H1 (cell line): Measurements from ENCODE around the gene ARFRP1.

Experiments used
- KDM5A ChIP-seq: fragments of 200-600 bp; IDR thresholded peaks from 2 replicates; pipeline ENCODE4 v1.7.1; 2012; ENCODE audit warnings: mild to moderate bottlenecking, low read length, inconsistent platforms, mixed read lengths
- SIN3A ChIP-seq, 2 experiments: IDR thresholded peaks in 1 of 2; conservative IDR thresholded peaks in 1 of 2; 2 replicates each; pipeline ENCODE4 v1.6.1; 2011 to 2012; ENCODE audit warnings: low read length in 2 of 2, improper control_type of control experiment in 1 of 2, low read depth in 1 of 2, mild to moderate bottlenecking in 1 of 2
- SP4 ChIP-seq: IDR thresholded peaks from 2 replicates; pipeline ENCODE4 v1.6.1; 2012; ENCODE audit warnings: low read length, inconsistent platforms
- TAF1 ChIP-seq: IDR thresholded peaks from 2 replicates; pipeline ENCODE4 v1.6.1; 2011; ENCODE audit warnings: mild to moderate bottlenecking, low read depth, low read length
- TF ChIP-seq, protein P1 (sequence below), 3 experiments: IDR thresholded peaks; 1 replicate in 2 of 3; 2 replicates in 1 of 3; pipeline versions ENCODE4 v1.5.1 to v1.6.1; 2011; ENCODE audit warnings: low read length in 3 of 3, mild to moderate bottlenecking in 3 of 3, inconsistent platforms in 2 of 3, low read depth in 1 of 3, moderate library complexity in 1 of 3; ENCODE audit not compliant: insufficient read depth in 1 of 3; ENCODE audit errors: control extremely low read depth in 1 of 3

DNA sequence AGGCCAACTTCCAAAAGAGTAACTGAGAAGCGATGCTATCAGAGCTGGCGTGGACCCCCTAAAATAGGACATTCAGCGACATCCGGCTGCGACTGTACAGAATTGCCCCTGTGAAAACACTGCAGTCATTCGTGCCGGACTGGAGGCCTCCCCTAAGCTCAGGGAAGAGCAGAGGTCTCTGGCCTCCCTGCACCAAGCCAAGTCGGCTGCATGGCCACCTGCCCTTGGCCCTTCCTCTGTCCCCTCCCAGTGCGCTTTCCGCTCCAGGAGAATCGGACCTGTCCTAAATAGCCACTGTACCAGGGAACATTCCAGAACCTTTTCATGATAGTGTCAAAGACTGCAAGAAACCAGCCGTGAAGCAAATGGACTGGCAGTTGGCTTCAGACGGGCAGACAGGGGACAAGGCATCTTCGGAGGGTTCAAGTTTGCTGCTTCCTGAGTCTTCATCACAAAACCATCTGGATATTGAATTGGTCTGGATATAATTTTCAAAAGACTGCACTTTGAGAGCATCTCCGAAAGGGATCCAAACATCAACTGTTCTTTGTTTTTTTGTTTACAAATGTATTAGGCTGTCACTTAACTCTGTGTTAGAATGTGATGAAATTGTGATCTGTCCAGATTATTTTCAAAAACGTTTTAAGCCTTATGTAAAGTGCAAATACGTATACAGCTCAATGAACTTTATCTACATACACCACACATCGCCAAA is 48.3 kb upstream of the ARFRP1 start:
- TF ChIP-seq, protein P1, sequence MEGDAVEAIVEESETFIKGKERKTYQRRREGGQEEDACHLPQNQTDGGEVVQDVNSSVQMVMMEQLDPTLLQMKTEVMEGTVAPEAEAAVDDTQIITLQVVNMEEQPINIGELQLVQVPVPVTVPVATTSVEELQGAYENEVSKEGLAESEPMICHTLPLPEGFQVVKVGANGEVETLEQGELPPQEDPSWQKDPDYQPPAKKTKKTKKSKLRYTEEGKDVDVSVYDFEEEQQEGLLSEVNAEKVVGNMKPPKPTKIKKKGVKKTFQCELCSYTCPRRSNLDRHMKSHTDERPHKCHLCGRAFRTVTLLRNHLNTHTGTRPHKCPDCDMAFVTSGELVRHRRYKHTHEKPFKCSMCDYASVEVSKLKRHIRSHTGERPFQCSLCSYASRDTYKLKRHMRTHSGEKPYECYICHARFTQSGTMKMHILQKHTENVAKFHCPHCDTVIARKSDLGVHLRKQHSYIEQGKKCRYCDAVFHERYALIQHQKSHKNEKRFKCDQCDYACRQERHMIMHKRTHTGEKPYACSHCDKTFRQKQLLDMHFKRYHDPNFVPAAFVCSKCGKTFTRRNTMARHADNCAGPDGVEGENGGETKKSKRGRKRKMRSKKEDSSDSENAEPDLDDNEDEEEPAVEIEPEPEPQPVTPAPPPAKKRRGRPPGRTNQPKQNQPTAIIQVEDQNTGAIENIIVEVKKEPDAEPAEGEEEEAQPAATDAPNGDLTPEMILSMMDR (IDR thresholded peaks at IDR 0.05; ENCODE audit: control extremely low read depth in 1 of 3, insufficient read depth in 1 of 3, low read depth in 1 of 3, low read length in 3 of 3), result no peak
- TF ChIP-seq KDM5A (no peak), SP4 (no peak), SIN3A (conservative IDR thresholded peaks at IDR 0.05 in 1 of 2, IDR thresholded peaks at IDR 0.05 in 1 of 2; ENCODE audit: low read depth in 1 of 2, low read length in 2 of 2) (no peak), TAF1 (no peak)
